ENCODE measurements around the gene LDLRAD4. TPM values are rescaled to one million over a fixed set of nuclear protein-coding genes. Genes with fewer than 3 reads are reported as not detected.

The LDLRAD4 gene
- total RNA-seq, 1 donor from 2014 or later = 34.1 TPM

DNA sequence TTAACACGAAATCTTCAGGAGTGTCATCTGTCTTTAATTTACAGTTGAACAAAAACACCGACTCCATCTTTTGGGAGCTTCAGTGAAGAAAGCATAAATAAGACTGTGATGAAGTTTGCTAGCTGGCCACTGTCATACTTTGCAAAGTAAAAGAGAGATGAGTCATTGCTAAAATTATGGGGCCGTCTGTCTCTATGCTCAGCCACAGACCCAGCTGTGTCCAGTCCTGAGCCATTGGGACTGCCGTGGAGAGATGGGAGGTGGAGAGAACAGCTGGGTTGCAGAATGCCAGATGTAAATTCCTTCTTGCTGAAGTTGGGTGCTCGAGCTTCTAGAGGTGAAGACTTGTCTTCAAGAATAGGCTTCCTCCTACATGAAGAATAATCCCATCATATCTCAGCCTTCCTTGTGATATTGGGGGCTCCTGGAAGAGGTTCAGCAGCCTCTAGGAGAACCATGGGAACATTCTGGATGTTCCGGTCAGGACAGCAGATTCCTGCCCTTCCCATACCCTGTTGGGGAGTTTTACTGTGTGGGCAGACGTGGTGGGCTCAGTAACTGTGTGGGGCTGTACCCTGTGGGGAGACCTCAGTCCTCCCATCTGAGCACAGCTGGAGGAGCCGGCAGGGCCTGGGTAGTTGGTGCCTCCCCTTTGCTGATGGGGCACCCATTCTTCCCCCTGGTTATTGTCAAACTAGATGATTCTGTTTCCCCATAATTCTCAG is 71.1 kb downstream of the LDLRAD4 start:
- peaks cover 18% of the 10 kb centered on the region for H3K4me1 Mint-ChIP-seq (ENCODE audit: unreplicated experiment)
- H3K27ac Mint-ChIP-seq (ENCODE audit: unreplicated experiment) = no peak overlapping the region
- no peak for DNase-seq (ENCODE audit: low spot score)
- H3K4me3 Mint-ChIP-seq (ENCODE audit: unreplicated experiment) = no peak overlapping the region
- no peaks in the 10 kb centered on the region for H3K9me3 Mint-ChIP-seq (ENCODE audit: unreplicated experiment)
- TF ChIP-seq, protein P1, sequence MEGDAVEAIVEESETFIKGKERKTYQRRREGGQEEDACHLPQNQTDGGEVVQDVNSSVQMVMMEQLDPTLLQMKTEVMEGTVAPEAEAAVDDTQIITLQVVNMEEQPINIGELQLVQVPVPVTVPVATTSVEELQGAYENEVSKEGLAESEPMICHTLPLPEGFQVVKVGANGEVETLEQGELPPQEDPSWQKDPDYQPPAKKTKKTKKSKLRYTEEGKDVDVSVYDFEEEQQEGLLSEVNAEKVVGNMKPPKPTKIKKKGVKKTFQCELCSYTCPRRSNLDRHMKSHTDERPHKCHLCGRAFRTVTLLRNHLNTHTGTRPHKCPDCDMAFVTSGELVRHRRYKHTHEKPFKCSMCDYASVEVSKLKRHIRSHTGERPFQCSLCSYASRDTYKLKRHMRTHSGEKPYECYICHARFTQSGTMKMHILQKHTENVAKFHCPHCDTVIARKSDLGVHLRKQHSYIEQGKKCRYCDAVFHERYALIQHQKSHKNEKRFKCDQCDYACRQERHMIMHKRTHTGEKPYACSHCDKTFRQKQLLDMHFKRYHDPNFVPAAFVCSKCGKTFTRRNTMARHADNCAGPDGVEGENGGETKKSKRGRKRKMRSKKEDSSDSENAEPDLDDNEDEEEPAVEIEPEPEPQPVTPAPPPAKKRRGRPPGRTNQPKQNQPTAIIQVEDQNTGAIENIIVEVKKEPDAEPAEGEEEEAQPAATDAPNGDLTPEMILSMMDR (IDR thresholded peaks at IDR 0.05; ENCODE audit: unreplicated experiment) = no peak
- H3K27me3 Mint-ChIP-seq (ENCODE audit: unreplicated experiment) = peaks cover 1% of the 10 kb centered on the region
- H3K36me3 Mint-ChIP-seq (ENCODE audit: low read depth, unreplicated experiment) = peaks cover 6% of the 10 kb centered on the region

DNA sequence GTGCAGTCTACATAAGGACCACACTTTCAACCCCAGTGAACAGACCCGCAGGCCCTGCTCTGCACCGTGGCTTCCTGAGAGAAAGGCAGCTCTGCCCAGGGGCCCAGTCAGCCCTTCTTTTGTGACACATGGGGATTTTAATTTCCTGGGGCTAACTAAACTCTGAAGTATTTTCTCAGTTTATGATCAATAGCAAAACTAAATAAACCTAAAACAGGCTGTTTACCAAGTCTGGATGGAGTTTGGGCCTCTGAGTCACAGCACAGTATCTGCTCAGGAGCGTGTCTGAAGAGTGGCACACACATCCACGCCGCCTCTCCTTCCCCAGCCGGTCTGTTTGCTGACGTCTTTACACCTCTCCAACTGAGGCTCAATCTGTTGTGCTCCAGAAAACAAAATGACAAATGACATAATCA is 72.3 kb downstream of the LDLRAD4 start:
- Mint-ChIP-seq H3K27me3 (ENCODE audit: unreplicated experiment) (peaks cover 1% of the 10 kb centered on the region), H3K9me3 (ENCODE audit: unreplicated experiment) (no peaks in the 10 kb centered on the region), H3K4me3 (ENCODE audit: unreplicated experiment) (no peak overlapping the region), H3K36me3 (ENCODE audit: low read depth, unreplicated experiment) (peaks cover 6% of the 10 kb centered on the region), H3K4me1 (ENCODE audit: unreplicated experiment) (peaks cover 18% of the 10 kb centered on the region), H3K27ac (ENCODE audit: unreplicated experiment) (no peak overlapping the region)
- TF ChIP-seq, protein P1 (IDR thresholded peaks at IDR 0.05; ENCODE audit: unreplicated experiment) = no peak
- no peak for DNase-seq (ENCODE audit: low spot score)

DNA sequence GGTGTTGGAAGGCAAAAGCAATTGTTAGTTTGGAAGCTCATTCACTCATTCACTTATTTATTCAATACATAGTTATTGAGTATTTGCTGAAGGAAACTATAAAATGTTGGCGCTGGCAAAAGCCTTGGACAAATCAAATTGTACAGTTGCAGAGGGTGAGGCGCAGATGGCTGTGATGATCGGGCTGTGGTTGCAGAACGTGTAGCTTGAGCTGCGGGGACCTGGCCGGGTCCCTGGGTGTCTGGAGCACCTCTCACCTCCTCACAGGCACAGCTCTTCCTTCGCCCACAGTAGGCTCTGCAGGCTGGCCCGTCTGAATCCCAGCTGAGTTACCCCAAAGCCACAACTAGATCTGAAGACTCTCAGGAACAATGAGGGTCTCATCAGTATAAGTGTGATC is 72.7 kb downstream of the LDLRAD4 start:
- no peak overlapping the region for H3K4me3 Mint-ChIP-seq (ENCODE audit: unreplicated experiment)
- no peak for DNase-seq (ENCODE audit: low spot score)
- peaks cover 1% of the 10 kb centered on the region for H3K27me3 Mint-ChIP-seq (ENCODE audit: unreplicated experiment)
- TF ChIP-seq, protein P1 (IDR thresholded peaks at IDR 0.05; ENCODE audit: unreplicated experiment) = no peak
- H3K27ac Mint-ChIP-seq (ENCODE audit: unreplicated experiment) = no peak overlapping the region
- no peaks in the 10 kb centered on the region for H3K9me3 Mint-ChIP-seq (ENCODE audit: unreplicated experiment)
- peaks cover 6% of the 10 kb centered on the region for H3K36me3 Mint-ChIP-seq (ENCODE audit: low read depth, unreplicated experiment)
- H3K4me1 Mint-ChIP-seq (ENCODE audit: unreplicated experiment) = peaks cover 18% of the 10 kb centered on the region

DNA sequence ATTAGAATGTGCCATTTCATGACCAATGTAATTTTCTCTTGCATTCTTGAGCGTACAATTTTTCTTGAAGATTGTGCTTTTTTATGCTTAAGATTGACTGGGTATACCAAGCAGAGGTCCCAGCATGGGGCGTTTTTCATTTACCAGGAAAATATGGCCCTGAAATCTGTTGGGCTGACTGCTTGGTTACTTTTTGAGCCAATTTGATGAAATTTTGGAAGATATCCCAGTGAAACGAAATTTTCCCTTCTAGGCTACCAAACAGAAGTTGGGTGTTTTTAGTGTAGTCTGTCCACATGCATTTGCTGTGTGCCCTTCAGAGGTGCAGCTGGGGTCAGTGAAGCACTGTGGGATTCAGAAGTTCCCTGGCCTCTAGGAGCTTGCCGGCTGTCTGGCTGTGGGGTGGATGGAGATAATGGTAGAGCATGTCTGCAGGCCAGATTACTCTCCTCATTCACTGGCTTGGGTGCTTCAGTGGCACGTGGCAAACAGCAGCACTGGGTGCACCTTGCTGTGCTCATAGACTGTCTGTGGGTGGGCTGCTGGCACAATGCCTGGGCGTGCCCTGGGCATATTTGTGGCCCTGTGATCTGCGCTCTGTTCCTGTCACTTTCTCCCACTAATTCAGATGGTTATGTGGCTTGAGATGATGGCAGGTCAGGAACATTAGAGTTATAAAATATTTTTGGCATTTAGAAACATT is 73.3 kb downstream of the LDLRAD4 start:
- Mint-ChIP-seq H3K27me3 (ENCODE audit: unreplicated experiment) (peaks cover 1% of the 10 kb centered on the region), H3K4me1 (ENCODE audit: unreplicated experiment) (peaks cover 16% of the 10 kb centered on the region), H3K4me3 (ENCODE audit: unreplicated experiment) (no peak overlapping the region), H3K36me3 (ENCODE audit: low read depth, unreplicated experiment) (peaks cover 6% of the 10 kb centered on the region), H3K27ac (ENCODE audit: unreplicated experiment) (no peak overlapping the region), H3K9me3 (ENCODE audit: unreplicated experiment) (no peaks in the 10 kb centered on the region)
- DNase-seq (ENCODE audit: low spot score) = no peak
- TF ChIP-seq, protein P1 (IDR thresholded peaks at IDR 0.05; ENCODE audit: unreplicated experiment) = no peak

DNA sequence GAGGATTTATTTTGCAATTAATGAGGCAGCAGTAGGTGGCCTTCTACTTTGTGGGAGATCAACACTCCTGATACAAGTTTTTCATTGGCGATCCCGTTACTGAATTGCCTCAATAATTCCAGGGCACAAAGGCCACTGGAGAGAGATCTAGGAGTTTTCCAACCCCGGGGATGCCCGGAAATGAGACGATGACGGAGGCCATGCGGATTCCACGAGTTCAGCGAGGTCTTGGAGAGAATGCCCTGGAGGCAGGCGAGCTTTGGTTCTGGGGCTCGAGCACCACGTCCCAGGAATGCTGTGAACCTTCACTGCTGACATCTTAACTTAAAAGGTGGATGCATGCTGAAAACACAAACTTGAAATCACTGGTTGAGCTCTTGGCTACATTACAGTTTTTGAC is 74.2 kb downstream of the LDLRAD4 start:
- Mint-ChIP-seq H3K4me3 (ENCODE audit: unreplicated experiment) (no peak overlapping the region), H3K9me3 (ENCODE audit: unreplicated experiment) (no peaks in the 10 kb centered on the region), H3K36me3 (ENCODE audit: low read depth, unreplicated experiment) (peaks cover 6% of the 10 kb centered on the region), H3K27me3 (ENCODE audit: unreplicated experiment) (peaks cover 1% of the 10 kb centered on the region), H3K4me1 (ENCODE audit: unreplicated experiment) (peaks cover 18% of the 10 kb centered on the region), H3K27ac (ENCODE audit: unreplicated experiment) (no peak overlapping the region)
- TF ChIP-seq, protein P1 (IDR thresholded peaks at IDR 0.05; ENCODE audit: unreplicated experiment) = no peak
- no peak for DNase-seq (ENCODE audit: low spot score)
